Epithelial cell of esophagus (primary cell): ENCODE measurements around the gene RARB.

Source experiments
- DNase-seq: peaks from one replicate; pipeline ENCODE4 v3.0.0; 2010; ENCODE audit warnings: low read depth
- H3K4me3 ChIP-seq: 2 replicates; pipeline ENCODE4 v1.5.1; 2011; ENCODE audit warnings: mild to moderate bottlenecking, low read length, control low read depth
- CTCF ChIP-seq: IDR thresholded peaks from 2 replicates; pipeline ENCODE4 v1.5.1; 2011; ENCODE audit warnings: low read depth, mild to moderate bottlenecking, low read length, control low read depth, inconsistent platforms; ENCODE audit not compliant: insufficient read depth; ENCODE audit errors: missing control alignments

Gene RARB

GRCh38 chr3:25458420-25458814 is 30.4 kb downstream of the RARB start:
- no peak for DNase-seq
- no peak overlapping the region for H3K4me3 ChIP-seq
- TF ChIP-seq CTCF = no peak

- no peak for DNase-seq
- TF ChIP-seq CTCF = no peak
- no peak overlapping the region for H3K4me3 ChIP-seq
These were observed 32.7 kb downstream of the RARB start for GRCh38 chr3:25460751-25461150.

- TF ChIP-seq CTCF = peak; percentile 3
- DNase-seq = peak; percentile 81
- H3K4me3 ChIP-seq = no peak overlapping the region
These were observed 33.9 kb downstream of the RARB start for GRCh38 chr3:25461946-25462345.

GRCh38 chr3:25462495-25462894 is 34.4 kb downstream of the RARB start:
- no peak for TF ChIP-seq CTCF
- no peak for DNase-seq
- no peak overlapping the region for H3K4me3 ChIP-seq

DNA sequence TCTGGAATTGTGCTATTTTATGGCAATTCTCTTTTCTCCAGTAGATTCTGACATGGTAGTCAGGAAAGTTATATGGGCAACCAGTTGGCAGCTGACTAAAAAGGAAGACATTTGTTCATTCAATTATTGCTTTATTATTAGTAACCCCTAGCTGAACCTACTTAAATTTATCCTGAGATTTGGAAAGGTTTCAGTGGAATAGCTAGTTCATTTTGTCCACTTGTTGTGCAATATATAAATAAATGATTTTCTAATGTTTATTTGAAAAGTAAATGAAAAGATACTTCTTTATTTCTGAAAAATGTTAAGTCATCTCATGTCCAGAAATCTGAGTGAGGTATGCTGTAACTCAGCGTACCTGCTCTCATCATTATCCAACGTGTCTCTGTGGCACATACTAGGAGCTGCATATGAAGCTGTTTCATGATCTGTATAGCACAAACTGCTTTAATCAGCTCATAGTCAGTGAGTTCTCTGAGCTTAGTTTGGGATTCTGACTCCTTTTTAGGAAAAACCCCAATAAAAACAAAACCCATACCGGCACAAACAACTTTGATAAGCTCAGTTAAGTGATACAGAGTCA is 35.9 kb downstream of the RARB start:
- DNase-seq = no peak
- TF ChIP-seq CTCF = no peak
- no peak overlapping the region for H3K4me3 ChIP-seq

DNA sequence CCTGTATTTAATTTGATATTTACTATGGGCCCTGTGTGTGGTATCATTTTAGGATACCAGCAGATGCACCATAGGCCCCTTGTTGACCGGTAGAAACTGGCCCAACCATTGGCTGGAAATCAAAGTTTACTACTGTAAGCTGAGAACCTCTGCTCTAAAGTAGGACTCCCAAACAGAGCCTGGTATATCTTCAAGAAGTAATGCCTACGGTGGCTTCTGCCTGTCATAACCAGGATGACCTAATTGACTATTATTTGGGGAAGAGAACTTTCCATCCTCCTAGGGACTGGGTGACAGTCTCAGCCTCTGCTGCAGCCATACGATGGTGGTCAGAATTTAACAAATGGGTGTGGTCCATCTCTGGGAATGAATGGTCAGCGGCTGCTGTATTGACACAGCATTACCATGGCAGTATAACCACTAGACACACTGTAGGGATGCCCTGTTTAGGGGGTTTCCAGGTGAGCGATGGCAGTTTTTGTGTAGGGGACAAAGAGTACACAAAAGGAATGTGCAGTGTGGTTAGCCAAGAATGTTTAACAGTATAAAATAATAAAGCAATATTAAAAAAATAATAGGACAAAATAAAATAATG is 37.3 kb downstream of the RARB start:
- no peak for DNase-seq
- no peak overlapping the region for H3K4me3 ChIP-seq
- TF ChIP-seq CTCF = no peak

GRCh38 chr3:25468866-25469319 is 40.8 kb downstream of the RARB start:
- peak; percentile 21 for TF ChIP-seq CTCF
- no peak overlapping the region for H3K4me3 ChIP-seq
- peak; percentile 21 for DNase-seq
